IMR-90 (cell line): ENCODE measurements around the gene PPM1M.

ENCODE experiments used
- BHLHE40 ChIP-seq: fragments of 150-350 bp; IDR thresholded peaks from 2 replicates; pipeline ENCODE4 v1.6.1; 2016; ENCODE audit warnings: mild to moderate bottlenecking, low read depth, low read length
- FOS ChIP-seq: fragments of 150-350 bp; IDR thresholded peaks from 2 replicates; pipeline ENCODE4 v1.6.1; 2016; ENCODE audit warnings: low read depth, low read length
- POLR2A ChIP-seq: IDR thresholded peaks from 2 replicates; pipeline ENCODE4 v1.6.1; 2012; ENCODE audit warnings: mild to moderate bottlenecking, low read depth, low read length
- RAD21 ChIP-seq: IDR thresholded peaks from 2 replicates; pipeline ENCODE4 v1.6.1; 2012; ENCODE audit warnings: low read length, improper control_type of control experiment
- RFX5 ChIP-seq: IDR thresholded peaks from 2 replicates; pipeline ENCODE4 v1.8.0; 2012; ENCODE audit warnings: low read depth, mild to moderate bottlenecking, low read length, moderate library complexity
- SMC3 ChIP-seq: fragments of 150-350 bp; IDR thresholded peaks from 2 replicates; pipeline ENCODE4 v1.6.1; 2016; ENCODE audit warnings: low read depth, mild to moderate bottlenecking, antibody characterized with exemption, low read length, moderate library complexity
- TF ChIP-seq, protein P1 (sequence below): conservative IDR thresholded peaks from 2 replicates; pipeline ENCODE4 v1.5.1; 2012; ENCODE audit warnings: mild to moderate bottlenecking, low read depth, low read length, improper control_type of control experiment
- TF ChIP-seq, protein P2 (sequence below): fragments of 150-350 bp; IDR thresholded peaks from 2 replicates; pipeline ENCODE4 v1.6.1; 2017; ENCODE audit warnings: mild to moderate bottlenecking, antibody characterized with exemption, low read length, low read depth

- no peak for TF ChIP-seq BHLHE40
- no peak for TF ChIP-seq SMC3
- TF ChIP-seq, protein P1, sequence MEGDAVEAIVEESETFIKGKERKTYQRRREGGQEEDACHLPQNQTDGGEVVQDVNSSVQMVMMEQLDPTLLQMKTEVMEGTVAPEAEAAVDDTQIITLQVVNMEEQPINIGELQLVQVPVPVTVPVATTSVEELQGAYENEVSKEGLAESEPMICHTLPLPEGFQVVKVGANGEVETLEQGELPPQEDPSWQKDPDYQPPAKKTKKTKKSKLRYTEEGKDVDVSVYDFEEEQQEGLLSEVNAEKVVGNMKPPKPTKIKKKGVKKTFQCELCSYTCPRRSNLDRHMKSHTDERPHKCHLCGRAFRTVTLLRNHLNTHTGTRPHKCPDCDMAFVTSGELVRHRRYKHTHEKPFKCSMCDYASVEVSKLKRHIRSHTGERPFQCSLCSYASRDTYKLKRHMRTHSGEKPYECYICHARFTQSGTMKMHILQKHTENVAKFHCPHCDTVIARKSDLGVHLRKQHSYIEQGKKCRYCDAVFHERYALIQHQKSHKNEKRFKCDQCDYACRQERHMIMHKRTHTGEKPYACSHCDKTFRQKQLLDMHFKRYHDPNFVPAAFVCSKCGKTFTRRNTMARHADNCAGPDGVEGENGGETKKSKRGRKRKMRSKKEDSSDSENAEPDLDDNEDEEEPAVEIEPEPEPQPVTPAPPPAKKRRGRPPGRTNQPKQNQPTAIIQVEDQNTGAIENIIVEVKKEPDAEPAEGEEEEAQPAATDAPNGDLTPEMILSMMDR: no peak
- TF ChIP-seq RFX5: no peak
- TF ChIP-seq POLR2A: no peak
- TF ChIP-seq RAD21: no peak
- TF ChIP-seq, protein P2, sequence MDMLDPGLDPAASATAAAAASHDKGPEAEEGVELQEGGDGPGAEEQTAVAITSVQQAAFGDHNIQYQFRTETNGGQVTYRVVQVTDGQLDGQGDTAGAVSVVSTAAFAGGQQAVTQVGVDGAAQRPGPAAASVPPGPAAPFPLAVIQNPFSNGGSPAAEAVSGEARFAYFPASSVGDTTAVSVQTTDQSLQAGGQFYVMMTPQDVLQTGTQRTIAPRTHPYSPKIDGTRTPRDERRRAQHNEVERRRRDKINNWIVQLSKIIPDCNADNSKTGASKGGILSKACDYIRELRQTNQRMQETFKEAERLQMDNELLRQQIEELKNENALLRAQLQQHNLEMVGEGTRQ: no peak
- TF ChIP-seq FOS: no peak
Observed at GRCh38 chr3:52226229-52226817, 19.2 kb upstream of the PPM1M start.
